ENCODE measurements around the gene KCNN2.

Gene KCNN2

GRCh38 chr5:114361724-114362196 is at the start of gene KCNN2:
Gene KCNN2 (plus strand): TSS chr5:114362070. CDS start chr5:114362140, 70 bp downstream.
- DNase-seq, result peak; percentile 61

- no peak for DNase-seq
Measured at GRCh38 chr5:114312658-114313057, 49.2 kb upstream of the KCNN2 start.

GRCh38 chr5:114314061-114314460 is 47.8 kb upstream of the KCNN2 start:
- no peak for DNase-seq

- no peak for DNase-seq
Measured at GRCh38 chr5:114316167-114316566, 45.7 kb upstream of the KCNN2 start.

GRCh38 chr5:114317751-114318150 is 44.1 kb upstream of the KCNN2 start:
- DNase-seq, result no peak

- no peak for DNase-seq
Measured at GRCh38 chr5:114319236-114319635, 42.6 kb upstream of the KCNN2 start.

- DNase-seq, result no peak
Measured at GRCh38 chr5:114319821-114320220, 42.0 kb upstream of the KCNN2 start.

GRCh38 chr5:114324282-114324681 is 37.6 kb upstream of the KCNN2 start:
- DNase-seq, result no peak

GRCh38 chr5:114325541-114325940 is 36.3 kb upstream of the KCNN2 start:
- no peak for DNase-seq

- no peak for DNase-seq
Measured at GRCh38 chr5:114327474-114327873, 34.4 kb upstream of the KCNN2 start.

GRCh38 chr5:114327987-114328386 is 33.9 kb upstream of the KCNN2 start:
- DNase-seq, result no peak

GRCh38 chr5:114330916-114331531 is 30.8 kb upstream of the KCNN2 start:
- DNase-seq, result no peak

GRCh38 chr5:114332493-114332892 is 29.4 kb upstream of the KCNN2 start:
- DNase-seq, result no peak

GRCh38 chr5:114332925-114333324 is 28.9 kb upstream of the KCNN2 start:
- DNase-seq, result no peak

- DNase-seq, result no peak
Measured at GRCh38 chr5:114335391-114335790, 26.5 kb upstream of the KCNN2 start.

GRCh38 chr5:114339108-114339507 is 22.8 kb upstream of the KCNN2 start:
- DNase-seq, result no peak

- DNase-seq, result no peak
Measured at GRCh38 chr5:114346181-114346580, 15.7 kb upstream of the KCNN2 start.

- no peak for DNase-seq
Measured at GRCh38 chr5:114355086-114355830, 6.6 kb upstream of the KCNN2 start.

- no peak for DNase-seq
Measured at GRCh38 chr5:114358329-114358728, 3.5 kb upstream of the KCNN2 start.

GRCh38 chr5:114360357-114360756 is 1.5 kb upstream of the KCNN2 start:
- no peak for DNase-seq

GRCh38 chr5:114360816-114361723 is 800 bp upstream of the KCNN2 start:
- peak; percentile 38 for DNase-seq

- peak; percentile 15 for DNase-seq
Measured at GRCh38 chr5:114362197-114362976, 517 bp downstream of the KCNN2 start.

Data from 8988T (cell line).